Stimulated activated CD4-positive, alpha-beta T cell treated with anti-CD3 and anti-CD28 coated beads, Interleukin-15, amount 100 ng/mL, for 48 hours (primary cell): ENCODE data around the gene CLRN3.

ENCODE experiments used
- DNase-seq, 2 donors: peaks; one replicate each; pipeline ENCODE4 v3.0.0-alpha.2; 2020; ENCODE audit warnings: low read depth in 2 of 2

CLRN3 gene

GRCh38 chr10:127874671-127875448 lies 17.9 kb downstream of the CLRN3 start:
- no peak for DNase-seq

GRCh38 chr10:127873901-127874470 lies 18.8 kb downstream of the CLRN3 start:
- DNase-seq, result no peak

- no peak for DNase-seq
These were observed 19.7 kb downstream of the CLRN3 start for GRCh38 chr10:127872871-127873600.

GRCh38 chr10:127872011-127872761 lies 20.6 kb downstream of the CLRN3 start:
- DNase-seq, result no peak

- DNase-seq, result no peak
These were observed 21.1 kb downstream of the CLRN3 start for GRCh38 chr10:127871631-127872010.

GRCh38 chr10:127869329-127869728 lies 23.4 kb downstream of the CLRN3 start:
- DNase-seq, result no peak

GRCh38 chr10:127867805-127868204 lies 24.9 kb downstream of the CLRN3 start:
- DNase-seq, result no peak

GRCh38 chr10:127866276-127867013 lies 26.3 kb downstream of the CLRN3 start:
- DNase-seq, result no peak

- no peak for DNase-seq
These were observed 29.4 kb downstream of the CLRN3 start for GRCh38 chr10:127863231-127863825.

GRCh38 chr10:127860592-127860991 lies 32.1 kb downstream of the CLRN3 start:
- DNase-seq, result no peak

GRCh38 chr10:127855976-127856375 lies 36.8 kb downstream of the CLRN3 start:
- no peak for DNase-seq

- DNase-seq, result no peak
These were observed 37.2 kb downstream of the CLRN3 start for GRCh38 chr10:127855591-127855881.

GRCh38 chr10:127854769-127855590 lies 37.8 kb downstream of the CLRN3 start:
- DNase-seq, result no peak

- peak; percentile 17 to 45 for DNase-seq
These were observed 38.6 kb downstream of the CLRN3 start for GRCh38 chr10:127853868-127854768.

- no peak for DNase-seq
These were observed 40.3 kb downstream of the CLRN3 start for GRCh38 chr10:127852456-127852855.

- DNase-seq, result no peak
These were observed 41.0 kb downstream of the CLRN3 start for GRCh38 chr10:127851661-127852194.

- DNase-seq, result no peak
These were observed 41.8 kb downstream of the CLRN3 start for GRCh38 chr10:127850944-127851343.

- DNase-seq, result no peak
These were observed 42.8 kb downstream of the CLRN3 start for GRCh38 chr10:127849921-127850320.

- no peak for DNase-seq
These were observed 43.5 kb downstream of the CLRN3 start for GRCh38 chr10:127849224-127849623.
